Measurements from ENCODE around the gene LSR.

LSR gene

DNA sequence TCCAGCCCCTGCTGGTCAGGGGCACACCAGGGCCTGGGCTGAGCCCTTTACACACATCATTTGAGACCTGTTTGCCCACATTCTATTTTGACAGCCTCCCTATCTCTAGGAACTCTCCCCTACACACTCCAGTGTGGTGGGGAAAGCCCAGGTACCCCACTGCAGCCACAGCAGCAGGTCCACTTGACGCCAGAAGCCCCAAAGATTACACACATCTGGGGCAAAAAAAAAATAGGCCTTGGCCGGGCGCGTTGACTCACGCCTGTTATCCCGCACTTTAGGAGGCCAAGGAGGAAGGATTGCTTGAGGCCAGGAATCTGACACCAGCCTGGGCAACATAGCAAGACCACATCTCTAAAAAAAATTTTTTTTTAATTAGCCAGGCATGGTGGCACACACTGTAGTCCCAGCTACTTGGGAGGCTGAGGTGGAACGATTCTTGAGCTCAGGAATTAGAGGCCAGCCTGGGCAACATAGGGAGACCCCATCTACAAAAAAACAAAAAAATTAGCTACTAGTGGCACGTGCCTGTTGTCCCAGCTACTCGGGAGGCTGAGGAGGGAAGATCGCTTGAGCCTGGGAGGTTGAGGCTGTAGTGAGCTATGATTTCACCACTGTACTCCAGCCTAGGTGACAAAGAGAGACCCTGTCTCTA lies 62.1 kb downstream of the LSR start:
- no peak overlapping the region for H3K4me3 ChIP-seq (ENCODE audit: low read depth, low read length)
- TF ChIP-seq, protein P1, sequence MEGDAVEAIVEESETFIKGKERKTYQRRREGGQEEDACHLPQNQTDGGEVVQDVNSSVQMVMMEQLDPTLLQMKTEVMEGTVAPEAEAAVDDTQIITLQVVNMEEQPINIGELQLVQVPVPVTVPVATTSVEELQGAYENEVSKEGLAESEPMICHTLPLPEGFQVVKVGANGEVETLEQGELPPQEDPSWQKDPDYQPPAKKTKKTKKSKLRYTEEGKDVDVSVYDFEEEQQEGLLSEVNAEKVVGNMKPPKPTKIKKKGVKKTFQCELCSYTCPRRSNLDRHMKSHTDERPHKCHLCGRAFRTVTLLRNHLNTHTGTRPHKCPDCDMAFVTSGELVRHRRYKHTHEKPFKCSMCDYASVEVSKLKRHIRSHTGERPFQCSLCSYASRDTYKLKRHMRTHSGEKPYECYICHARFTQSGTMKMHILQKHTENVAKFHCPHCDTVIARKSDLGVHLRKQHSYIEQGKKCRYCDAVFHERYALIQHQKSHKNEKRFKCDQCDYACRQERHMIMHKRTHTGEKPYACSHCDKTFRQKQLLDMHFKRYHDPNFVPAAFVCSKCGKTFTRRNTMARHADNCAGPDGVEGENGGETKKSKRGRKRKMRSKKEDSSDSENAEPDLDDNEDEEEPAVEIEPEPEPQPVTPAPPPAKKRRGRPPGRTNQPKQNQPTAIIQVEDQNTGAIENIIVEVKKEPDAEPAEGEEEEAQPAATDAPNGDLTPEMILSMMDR (IDR thresholded peaks at IDR 0.05; ENCODE audit: low read depth, low read length) = no peak

DNA sequence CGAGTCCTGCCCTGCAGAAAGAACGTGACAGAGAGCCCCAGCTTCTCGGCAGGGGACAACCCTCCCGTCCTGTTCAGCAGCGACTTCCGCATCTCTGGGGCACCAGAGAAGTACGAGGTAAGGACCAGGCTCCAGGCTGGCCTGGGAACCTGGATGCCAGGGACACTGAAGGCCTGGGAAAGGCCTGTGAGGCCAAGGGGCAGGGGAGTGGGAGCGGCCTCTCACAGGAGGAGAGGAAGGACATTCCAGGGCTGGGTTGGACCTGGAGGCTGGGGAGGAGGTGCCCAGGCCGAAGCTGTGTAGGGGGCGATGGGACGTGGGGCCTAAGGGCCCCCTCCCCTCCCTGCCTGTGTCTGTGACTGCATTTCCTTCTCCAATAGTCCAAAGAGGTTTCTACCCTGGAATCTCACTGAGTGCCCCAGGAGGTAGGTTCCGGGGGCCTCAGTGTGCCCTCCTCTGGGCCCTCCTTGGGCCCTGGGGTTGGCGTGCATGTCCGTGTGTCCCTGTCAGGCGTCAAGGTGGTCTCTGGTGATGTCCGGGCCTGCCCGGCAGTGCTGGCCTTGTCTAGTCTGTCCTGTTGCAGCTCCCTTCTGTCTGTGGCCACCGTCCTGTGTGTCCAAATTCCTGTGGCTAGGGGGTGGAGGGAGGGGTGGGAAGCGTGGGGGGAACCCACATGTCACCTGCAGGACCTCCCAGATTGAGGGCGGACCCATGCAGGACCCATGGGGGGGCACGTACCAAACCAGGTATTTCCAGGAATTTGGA lies 63.3 kb downstream of the LSR start:
- H3K4me3 ChIP-seq (ENCODE audit: low read depth, low read length) = no peak overlapping the region
- TF ChIP-seq, protein P1 (IDR thresholded peaks at IDR 0.05; ENCODE audit: low read depth, low read length) = no peak

DNA sequence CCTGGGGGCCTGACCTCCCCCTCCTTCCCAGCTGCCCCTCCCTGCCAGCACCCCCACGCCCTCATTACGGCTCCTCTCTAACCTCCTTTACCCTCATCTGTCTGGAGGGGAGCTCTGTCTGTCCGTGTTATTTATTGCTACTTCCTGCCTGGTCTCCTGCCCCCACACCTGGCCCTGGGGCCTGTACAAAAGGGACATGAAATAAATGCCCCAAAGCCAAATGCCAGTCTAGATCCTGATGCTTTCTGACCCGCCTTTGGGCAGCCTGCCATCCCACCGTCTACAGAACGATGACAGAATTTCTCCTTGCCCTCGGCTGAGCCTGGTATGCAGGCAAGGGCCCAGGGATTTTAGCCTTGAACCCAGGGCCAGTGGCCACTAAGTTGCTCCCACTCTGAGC lies 64.8 kb downstream of the LSR start:
- TF ChIP-seq, protein P1 (IDR thresholded peaks at IDR 0.05; ENCODE audit: low read depth, low read length) = no peak
- no peak overlapping the region for H3K4me3 ChIP-seq (ENCODE audit: low read depth, low read length)

DNA sequence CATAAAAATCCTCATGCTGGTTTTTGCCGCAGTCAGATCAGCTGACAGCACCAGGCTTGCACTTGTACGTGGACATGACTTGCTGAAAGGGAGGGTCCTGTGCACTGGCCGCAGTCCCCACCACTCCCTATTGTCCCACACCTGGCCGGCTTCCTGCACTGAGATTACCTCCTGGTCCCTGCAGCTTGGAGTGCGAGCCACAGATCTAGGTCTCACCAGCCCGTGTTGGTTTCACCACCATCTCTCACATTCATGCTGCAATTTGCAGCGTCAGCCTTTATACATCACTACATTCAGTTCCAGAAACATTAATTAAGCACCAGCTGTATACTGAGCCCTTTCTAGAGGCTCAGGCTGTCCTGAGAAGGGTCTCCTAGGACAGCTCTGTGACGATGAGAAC lies 65.2 kb downstream of the LSR start:
- no peak overlapping the region for H3K4me3 ChIP-seq (ENCODE audit: low read depth, low read length)
- TF ChIP-seq, protein P1 (IDR thresholded peaks at IDR 0.05; ENCODE audit: low read depth, low read length) = no peak

DNA sequence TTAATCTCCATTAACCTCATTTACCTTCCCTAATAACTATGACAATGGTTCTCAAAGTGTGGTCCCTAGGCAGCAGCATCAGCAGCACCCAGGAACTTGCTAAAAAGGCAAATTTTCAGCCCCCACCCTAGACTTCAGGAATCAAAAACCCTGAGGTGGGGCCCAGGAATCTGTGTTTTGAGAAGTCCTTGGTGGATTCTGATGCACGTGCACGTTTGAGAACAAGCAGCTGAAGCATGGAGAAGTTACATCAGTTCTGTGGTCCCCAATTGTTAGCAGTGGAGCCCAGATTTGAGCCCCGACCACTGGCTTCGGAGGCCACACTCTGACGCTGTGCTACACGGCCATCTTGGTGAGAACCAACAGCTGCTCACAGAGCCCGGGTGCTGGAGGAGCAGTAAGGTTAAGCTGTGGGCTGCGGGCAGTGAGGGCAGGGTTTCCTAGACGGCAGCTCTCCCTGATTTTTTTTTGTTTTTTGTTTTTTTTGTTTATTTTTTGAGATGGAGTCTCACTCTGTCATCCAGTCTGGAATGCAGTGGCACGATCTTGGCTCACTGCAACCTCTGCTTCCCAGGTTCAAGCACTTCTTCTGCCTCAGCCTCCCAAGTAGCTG lies 66.2 kb downstream of the LSR start:
- TF ChIP-seq, protein P1 (IDR thresholded peaks at IDR 0.05; ENCODE audit: low read depth, low read length) = no peak
- H3K4me3 ChIP-seq (ENCODE audit: low read depth, low read length) = no peak overlapping the region

DNA sequence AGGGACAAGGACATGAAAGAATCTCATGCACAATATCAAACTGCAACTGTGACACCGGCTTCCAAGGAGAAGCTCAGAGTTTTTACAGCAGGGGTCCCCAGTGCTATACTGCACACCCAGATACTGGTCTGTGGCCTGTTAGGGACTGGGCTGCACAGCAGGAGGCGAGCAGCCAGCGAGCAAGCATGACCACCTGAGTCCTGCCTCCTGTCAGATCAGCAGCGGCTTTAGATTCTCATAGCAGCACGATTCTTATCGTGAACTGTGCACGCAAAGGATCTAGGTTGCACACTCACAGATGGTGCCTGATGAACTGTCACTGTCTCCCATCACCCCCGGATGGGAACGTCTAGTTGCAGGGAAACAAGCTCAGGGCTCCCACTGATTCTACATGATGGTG lies 67.1 kb downstream of the LSR start:
- no peak overlapping the region for H3K4me3 ChIP-seq (ENCODE audit: low read depth, low read length)
- TF ChIP-seq, protein P1 (IDR thresholded peaks at IDR 0.05; ENCODE audit: low read depth, low read length) = no peak

DNA sequence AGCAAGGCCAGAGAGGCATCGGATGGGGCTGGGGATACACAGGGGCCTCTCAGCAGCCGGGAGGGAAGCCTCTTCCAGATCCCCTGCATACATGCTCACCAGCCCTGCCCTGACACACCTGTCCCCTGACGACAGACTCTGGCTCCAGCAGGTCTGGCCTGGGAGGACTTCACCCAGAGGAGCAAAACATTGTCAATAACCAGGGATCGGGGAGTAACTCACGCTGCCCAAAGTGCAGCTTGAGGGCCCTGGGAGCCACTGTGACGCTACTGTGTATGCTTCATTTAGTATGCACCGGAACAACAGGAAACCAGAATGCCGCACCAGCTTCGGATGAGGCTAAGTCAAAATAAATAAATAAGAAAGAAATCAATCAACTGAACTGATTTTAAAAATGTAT lies 67.8 kb downstream of the LSR start:
- TF ChIP-seq, protein P1 (IDR thresholded peaks at IDR 0.05; ENCODE audit: low read depth, low read length) = no peak
- no peak overlapping the region for H3K4me3 ChIP-seq (ENCODE audit: low read depth, low read length)

Data from WI38 (cell line).